Cardiac muscle cell (in vitro differentiated cells and primary cell): ENCODE measurements around the gene LSM8. TPM values are rescaled to one million over a fixed set of nuclear protein-coding genes. Genes with fewer than 3 reads are reported as not detected.

Source experiments
- DNase-seq, 2 donors: peaks; one replicate each; pipeline versions ENCODE4 v3.0.0 to v3.0.0-alpha.2; 2010 to 2017; ENCODE audit warnings: low read depth in 1 of 2, low spot score in 1 of 2
- H3K27ac ChIP-seq: fragments of 200-600 bp; sonication (generic); 2 replicates; pipeline ENCODE4 v1.5.1; 2016
- H3K27me3 ChIP-seq: fragments of 200-600 bp; sonication (generic); 2 replicates; pipeline ENCODE4 v1.6.0; 2016; ENCODE audit warnings: control low read depth
- H3K36me3 ChIP-seq: fragments of 200-600 bp; sonication (generic); 2 replicates; pipeline ENCODE4 v1.5.1; 2016; ENCODE audit warnings: control low read depth
- H3K4me1 ChIP-seq: fragments of 200-600 bp; sonication (generic); 2 replicates; pipeline ENCODE4 v1.8.1; 2017; ENCODE audit warnings: low read depth, mild to moderate bottlenecking, mixed run types
- H3K4me3 ChIP-seq: fragments of 200-600 bp; sonication (generic); 2 replicates; pipeline ENCODE4 v1.5.1; 2016; ENCODE audit warnings: mild to moderate bottlenecking
- H3K9me3 ChIP-seq: fragments of 200-600 bp; sonication (generic); 2 replicates; pipeline ENCODE4 v1.5.1; 2017; ENCODE audit warnings: low read depth, mild to moderate bottlenecking, control low read depth
- CTCF ChIP-seq: IDR thresholded peaks from 2 replicates; pipeline ENCODE4 v1.5.1; 2012; ENCODE audit warnings: low read depth, mild to moderate bottlenecking, low read length
- polyA plus RNA-seq: library from polyadenylated mRNA; unstranded; fragments of >200 nt; fragmentation: Nextera tagmentation; extraction: Ambion mirVana; gene quantifications from 2 replicates; pipeline ENCODE4 v1.2.1, GENCODE V29; 2016
- total RNA-seq: library from RNA; depleted of rRNA; stranded (reverse); fragments of >200 nt; gene quantifications from 2 replicates; pipeline ENCODE4 v1.2.3, GENCODE V29; 2016

Gene LSM8
- total and polyA plus RNA-seq, 2 experiments from 2014 or later, result 48.2 to 81.8 TPM

DNA sequence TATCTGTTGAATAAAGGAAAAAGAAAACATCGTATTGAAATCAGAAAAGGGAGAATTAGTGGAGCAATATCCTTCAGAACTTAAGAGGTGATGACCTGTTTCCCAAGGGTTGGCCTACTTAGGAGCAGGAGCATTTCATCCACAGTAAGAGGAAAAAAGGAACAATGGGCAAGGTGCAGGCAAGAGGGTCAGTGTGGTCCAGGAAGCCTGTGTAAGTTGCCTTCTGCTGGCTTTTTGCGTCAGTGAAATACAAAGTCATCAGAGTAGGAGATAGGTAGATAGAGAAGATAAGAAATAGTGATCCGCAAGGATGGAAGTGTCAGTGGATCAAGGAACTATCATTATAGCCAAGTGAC, 35.2 kb downstream of the LSM8 start:
- no peaks in the 10 kb centered on the region for H3K27me3 ChIP-seq
- H3K36me3 ChIP-seq, result no peaks in the 10 kb centered on the region
- no peak for DNase-seq
- no peak overlapping the region for H3K27ac ChIP-seq
- H3K4me3 ChIP-seq, result no peak overlapping the region
- no peaks in the 10 kb centered on the region for H3K4me1 ChIP-seq
- H3K9me3 ChIP-seq, result no peaks in the 10 kb centered on the region
- no peak for TF ChIP-seq CTCF

- no peak for TF ChIP-seq CTCF
- Histone ChIP-seq H3K4me1 (no peaks in the 10 kb centered on the region), H3K27me3 (no peaks in the 10 kb centered on the region), H3K9me3 (no peaks in the 10 kb centered on the region), H3K27ac (no peak overlapping the region), H3K4me3 (no peak overlapping the region), H3K36me3 (no peaks in the 10 kb centered on the region)
- no peak for DNase-seq
Measured at GRCh38 chr7:118220583-118220982, 36.6 kb downstream of the LSM8 start.

DNA sequence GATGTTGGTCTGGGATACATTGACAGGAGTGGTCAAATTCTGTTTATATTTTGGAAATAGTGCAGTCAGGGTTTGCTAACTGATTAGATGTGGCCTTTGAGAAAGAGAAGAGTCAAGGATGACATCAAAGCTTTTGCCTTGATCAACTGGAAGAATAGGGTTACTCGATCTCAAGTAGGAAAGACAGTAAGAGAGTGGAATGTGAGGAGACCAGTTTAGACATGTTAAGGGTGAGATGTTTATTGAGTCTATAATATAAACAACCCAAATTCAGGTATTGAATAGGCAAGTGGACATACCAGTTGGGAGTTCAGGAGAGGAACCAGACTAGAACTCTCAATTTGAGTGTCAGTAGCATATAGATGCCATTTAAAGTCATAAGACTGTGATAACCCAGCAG, 38.6 kb downstream of the LSM8 start:
- no peaks in the 10 kb centered on the region for H3K4me1 ChIP-seq
- no peaks in the 10 kb centered on the region for H3K9me3 ChIP-seq
- H3K36me3 ChIP-seq, result no peaks in the 10 kb centered on the region
- no peaks in the 10 kb centered on the region for H3K27me3 ChIP-seq
- TF ChIP-seq CTCF, result no peak
- H3K4me3 ChIP-seq, result no peak overlapping the region
- no peak overlapping the region for H3K27ac ChIP-seq
- DNase-seq, result no peak

- H3K27me3 ChIP-seq, result no peaks in the 10 kb centered on the region
Measured at GRCh38 chr7:118224521-118224920, 40.6 kb downstream of the LSM8 start, which contains the start of gene ANKRD7. TSS of gene ANKRD7 (plus strand) at chr7:118224704. CDS start at chr7:118224831, 127 bp downstream.

GRCh38 chr7:118232837-118233236, 48.9 kb downstream of the LSM8 start:
- TF ChIP-seq CTCF, result no peak
- Histone ChIP-seq H3K4me1 (peaks cover 22% of the 10 kb centered on the region), H3K27me3 (no peaks in the 10 kb centered on the region), H3K36me3 (no peaks in the 10 kb centered on the region), H3K27ac (peak overlapping the region; percentile 44), H3K9me3 (no peaks in the 10 kb centered on the region), H3K4me3 (no peak overlapping the region)
- no peak for DNase-seq

More at GRCh38 chr7:118224521-118224920, 40.6 kb downstream of the LSM8 start, which contains the start of gene ANKRD7:
- H3K4me1 ChIP-seq, result no peaks in the 10 kb centered on the region
- no peak for DNase-seq
- no peak for TF ChIP-seq CTCF
- H3K27ac ChIP-seq, result no peak within 1 kb of the TSS
- H3K9me3 ChIP-seq, result no peaks in the 10 kb centered on the region
- H3K36me3 ChIP-seq, result no peaks in the 10 kb centered on the region
- H3K4me3 ChIP-seq, result no peak within 1 kb of the TSS

DNA sequence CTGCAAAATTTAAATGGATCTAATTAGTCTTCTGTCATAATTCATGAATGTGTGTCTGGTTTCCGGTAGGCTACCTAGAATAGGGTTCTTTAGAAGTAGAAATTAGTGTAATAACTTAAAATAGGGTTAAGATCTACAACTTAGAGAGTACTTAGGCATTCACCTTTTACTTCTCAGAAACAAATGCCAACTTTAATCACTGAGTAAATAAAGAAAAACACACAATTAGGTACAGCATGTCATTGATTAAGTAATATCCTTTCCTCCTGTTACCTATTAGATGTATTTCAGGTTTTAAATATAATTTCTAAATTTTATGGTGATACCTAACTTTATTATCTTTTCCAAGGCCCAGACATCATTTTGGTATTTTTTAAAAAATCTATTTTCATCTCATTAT, 49.8 kb downstream of the LSM8 start:
- no peak for DNase-seq
- no peak overlapping the region for H3K27ac ChIP-seq
- no peaks in the 10 kb centered on the region for H3K27me3 ChIP-seq
- H3K36me3 ChIP-seq, result no peaks in the 10 kb centered on the region
- TF ChIP-seq CTCF, result no peak
- no peak overlapping the region for H3K4me3 ChIP-seq
- H3K4me1 ChIP-seq, result peaks cover 22% of the 10 kb centered on the region
- H3K9me3 ChIP-seq, result no peaks in the 10 kb centered on the region
